Skin epidermis (tissue), 12 donors: ENCODE measurements around the gene SYNGR3.
"Not testable (repeated sequence)": the region's sequence is repeated elsewhere in the genome, so short reads cannot be mapped to it uniquely, and the experiment has no call there.

Experiments used
- H3K27ac ChIP-seq, 21 experiments: fragments of 200-600 bp; sonication (generic) in 11 of 21; one replicate each; pipeline ENCODE4 v1.5.0; 2020; ENCODE audit warnings: mild to moderate bottlenecking in 3 of 21, inconsistent platforms in 2 of 21, moderate library complexity in 2 of 21
- H3K4me3 ChIP-seq, 7 experiments: fragments of 200-600 bp; sonication (generic) in 2 of 7; one replicate each; pipeline ENCODE4 v1.5.0; 2020; ENCODE audit warnings: inconsistent platforms in 2 of 7, mild to moderate bottlenecking in 2 of 7, moderate library complexity in 1 of 7

Gene SYNGR3

GRCh38 chr16:2003827-2004641 lies 14.3 kb downstream of the SYNGR3 start:
- Histone ChIP-seq H3K4me3 (no peak overlapping the region), H3K27ac (peak overlapping the region in 3 of 21 experiments; percentile 14 to 37 (median 19))

- no peak overlapping the region for H3K4me3 ChIP-seq
- peak overlapping the region in 6 of 21 experiments; percentile 6 to 98 (median 16) for H3K27ac ChIP-seq
These were observed 15.2 kb downstream of the SYNGR3 start for GRCh38 chr16:2004795-2005517.

GRCh38 chr16:2005646-2006045 lies 15.9 kb downstream of the SYNGR3 start:
- Histone ChIP-seq H3K27ac (peak overlapping the region in 4 of 21 experiments; percentile 6 to 98 (median 16)), H3K4me3 (no peak overlapping the region)

- H3K4me3 ChIP-seq, result no peak overlapping the region
- peak overlapping the region in 9 of 21 experiments; percentile 30 to 98 (median 96) for H3K27ac ChIP-seq
These were observed 16.5 kb downstream of the SYNGR3 start for GRCh38 chr16:2006317-2006716.

- peak overlapping the region in 19 of 21 experiments; percentile 50 to 98 (median 94) for H3K27ac ChIP-seq
- H3K4me3 ChIP-seq, result peak overlapping the region; percentile 59 to 99 (median 98)
These were observed 17.5 kb downstream of the SYNGR3 start for GRCh38 chr16:2007081-2007836.

- Histone ChIP-seq H3K4me3 (peak overlapping the region; percentile 59 to 99 (median 98)), H3K27ac (peak overlapping the region in 20 of 21 experiments; percentile 79 to 100 (median 94))
These were observed 18.3 kb downstream of the SYNGR3 start for GRCh38 chr16:2008009-2008526.

GRCh38 chr16:2008631-2009163 lies 18.9 kb downstream of the SYNGR3 start:
- H3K4me3 ChIP-seq, result peak overlapping the region; percentile 59 to 99 (median 98)
- H3K27ac ChIP-seq, result peak overlapping the region; percentile 79 to 100 (median 95)

GRCh38 chr16:2009164-2009711 lies 19.5 kb downstream of the SYNGR3 start:
- Histone ChIP-seq H3K27ac (peak overlapping the region; percentile 79 to 100 (median 95)), H3K4me3 (peak overlapping the region; percentile 59 to 99 (median 98))

GRCh38 chr16:2009791-2010510 lies 20.2 kb downstream of the SYNGR3 start, which contains the start of gene ZNF598:
TSS of gene ZNF598 (minus strand) at chr16:2009821.
- H3K27ac ChIP-seq, result peak within 1 kb of the TSS; percentile 79 to 100 (median 96)
- peak within 1 kb of the TSS; percentile 59 to 99 (median 98) for H3K4me3 ChIP-seq

- not testable (repeated sequence) for H3K4me3 ChIP-seq, H3K27ac ChIP-seq
These were observed 22.0 kb downstream of the SYNGR3 start for GRCh38 chr16:2011726-2012125.

GRCh38 chr16:2013527-2013926 lies 23.8 kb downstream of the SYNGR3 start:
- Histone ChIP-seq H3K4me3 (no peak overlapping the region), H3K27ac (no peak overlapping the region)

- H3K27ac ChIP-seq, result peak overlapping the region in 10 of 21 experiments; percentile 22 to 79 (median 50)
These were observed 25.6 kb downstream of the SYNGR3 start for GRCh38 chr16:2015117-2015946.

GRCh38 chr16:2015947-2016208 lies 26.1 kb downstream of the SYNGR3 start:
- Histone ChIP-seq H3K27ac (peak overlapping the region in 10 of 21 experiments; percentile 22 to 79 (median 50)), H3K4me3 (no peak overlapping the region)

More at GRCh38 chr16:2015117-2015946, 25.6 kb downstream of the SYNGR3 start:
- no peak overlapping the region for H3K4me3 ChIP-seq

- Histone ChIP-seq H3K27ac (peak overlapping the region in 1 of 21 experiments; percentile 79), H3K4me3 (no peak overlapping the region)
These were observed 26.7 kb downstream of the SYNGR3 start for GRCh38 chr16:2016407-2016922.

- Histone ChIP-seq H3K4me3 (peak within 1 kb of the TSS in 2 of 7 experiments; percentile 21 to 28), H3K27ac (no peak within 1 kb of the TSS)
These were observed 29.7 kb downstream of the SYNGR3 start, which contains the start of gene NPW for GRCh38 chr16:2019518-2019920. TSS of gene NPW (plus strand) at chr16:2019785.

GRCh38 chr16:2019921-2020831 lies 30.4 kb downstream of the SYNGR3 start:
- H3K4me3 ChIP-seq, result peak overlapping the region in 2 of 7 experiments; percentile 21 to 28
- H3K27ac ChIP-seq, result no peak overlapping the region
